NCI-H2196 (cell line): ENCODE measurements around the gene GABRB1.

Source experiments
- DNase-seq: peaks from one replicate; lab custom pipeline; 2025; ENCODE audit not compliant: unreplicated experiment; lab: John Stamatoyannopoulos, UW

GABRB1 gene

DNA sequence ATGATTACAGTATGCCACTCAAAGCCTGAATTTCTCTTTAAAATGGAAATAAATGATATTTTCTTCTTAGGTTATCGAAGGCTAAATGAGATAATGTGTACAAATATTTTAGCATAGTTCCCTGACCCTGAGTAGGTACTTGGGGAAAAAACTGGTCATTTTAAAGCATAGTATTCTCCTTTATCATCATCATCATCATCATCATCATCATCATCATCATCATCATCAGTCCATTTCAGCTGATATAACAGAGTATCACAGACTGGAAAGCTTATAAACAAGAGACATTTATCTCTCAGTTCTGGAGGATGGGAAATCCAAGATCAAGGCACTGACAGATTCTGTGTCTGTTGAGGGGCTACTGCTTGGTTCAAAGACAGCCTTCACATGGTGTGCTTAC is 13.9 kb downstream of the GABRB1 start:
- DNase-seq = no peak

DNA sequence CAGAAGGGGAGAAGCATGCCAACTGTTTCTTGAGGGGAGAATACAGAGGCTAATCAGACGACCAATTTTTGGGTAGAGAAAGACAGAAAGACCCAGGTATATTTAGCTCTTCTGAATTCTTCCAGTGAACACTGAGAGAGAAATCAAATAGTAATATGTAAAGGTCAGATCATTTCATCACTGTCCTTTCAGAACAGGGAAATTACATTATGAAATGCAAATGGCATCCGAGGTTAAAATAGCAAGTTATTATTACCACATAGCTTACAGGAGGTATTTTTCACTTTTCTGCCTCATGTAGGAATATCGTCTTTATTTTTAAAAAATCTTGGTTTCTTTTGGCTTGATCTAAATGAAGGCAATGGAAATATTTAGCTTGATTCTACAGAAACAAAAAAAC is 18.0 kb downstream of the GABRB1 start:
- DNase-seq = no peak

DNA sequence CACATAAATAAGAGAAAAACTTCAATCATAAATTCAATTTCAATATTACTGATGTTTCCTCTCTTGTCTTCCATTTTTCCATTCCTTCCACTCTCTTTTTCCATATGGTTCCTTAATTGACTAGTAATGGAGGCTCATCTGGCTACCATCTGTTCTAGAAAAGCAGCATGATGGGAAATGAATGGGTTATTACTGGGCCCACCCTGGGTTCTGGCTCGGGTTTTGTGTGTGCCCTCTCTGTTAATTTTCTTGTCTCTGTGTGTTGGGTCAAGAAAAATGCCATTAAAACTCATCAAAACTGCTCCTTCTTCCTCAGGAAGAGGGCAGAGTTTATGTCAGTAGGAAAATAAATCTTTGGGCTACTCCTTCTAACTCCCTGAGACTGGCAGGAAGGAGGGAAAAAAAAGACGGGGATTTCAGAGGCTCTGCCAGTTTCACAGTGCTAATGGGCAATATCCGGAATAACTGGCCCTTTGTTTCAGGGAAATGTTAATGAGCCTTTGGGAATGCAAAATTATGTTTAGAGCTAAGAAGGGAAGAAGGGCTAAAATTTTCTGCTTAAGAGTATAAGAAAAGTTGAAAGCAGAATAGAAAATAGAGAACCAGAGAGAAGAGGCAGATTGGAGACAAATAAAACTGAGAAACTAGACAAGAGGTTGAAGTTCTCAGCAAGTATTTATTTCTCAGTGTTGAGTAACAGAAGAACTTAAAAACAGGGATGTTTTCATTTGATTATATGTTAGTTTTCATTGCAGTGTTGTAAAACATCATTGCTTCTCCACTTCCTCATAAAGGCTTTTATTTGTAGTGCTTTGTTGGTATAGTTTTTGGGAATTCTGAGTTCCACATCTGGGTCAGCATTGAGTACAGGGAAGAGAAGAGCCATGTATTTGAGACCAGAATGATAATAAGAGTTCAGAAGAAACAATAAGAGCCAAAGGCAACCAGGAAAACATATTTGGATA is 19.7 kb downstream of the GABRB1 start:
- no peak for DNase-seq

DNA sequence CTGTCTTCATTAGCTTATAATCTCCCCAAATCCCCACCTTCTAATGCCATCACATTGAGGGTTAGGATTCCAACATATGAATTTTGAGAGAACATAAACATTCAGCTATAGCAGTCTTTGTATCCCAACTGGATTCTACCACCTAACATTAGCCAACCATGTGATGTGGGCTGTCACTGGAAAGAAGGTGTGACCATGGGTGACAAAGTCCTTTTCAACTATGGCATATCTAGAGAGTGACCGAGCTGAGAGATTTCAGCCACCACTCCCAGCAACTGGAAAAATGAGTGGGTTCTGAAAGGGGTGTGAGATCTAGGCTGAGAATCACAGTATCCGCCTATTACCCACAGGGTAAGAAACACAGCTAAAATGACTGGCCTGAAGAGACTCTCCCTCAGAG is 22.1 kb downstream of the GABRB1 start:
- DNase-seq = no peak

DNA sequence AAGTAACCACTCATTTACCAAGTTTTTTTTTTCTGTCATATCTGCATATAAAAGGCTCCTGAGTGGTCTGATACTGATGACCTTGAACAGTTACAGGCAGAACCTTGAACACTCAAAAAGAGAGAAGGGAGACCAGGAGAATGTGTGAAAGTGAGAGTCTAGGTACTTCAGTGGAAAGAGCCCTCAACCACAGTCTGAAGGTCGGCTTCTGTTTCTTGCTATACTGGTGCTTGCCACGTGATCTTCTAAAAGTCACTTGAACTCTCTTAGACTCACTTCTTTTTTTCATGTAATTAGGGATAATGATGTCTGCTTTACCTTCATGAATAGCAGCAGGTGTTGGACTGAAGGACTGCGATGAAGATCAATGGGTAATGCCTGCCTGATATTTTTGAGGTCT is 22.8 kb downstream of the GABRB1 start:
- no peak for DNase-seq

DNA sequence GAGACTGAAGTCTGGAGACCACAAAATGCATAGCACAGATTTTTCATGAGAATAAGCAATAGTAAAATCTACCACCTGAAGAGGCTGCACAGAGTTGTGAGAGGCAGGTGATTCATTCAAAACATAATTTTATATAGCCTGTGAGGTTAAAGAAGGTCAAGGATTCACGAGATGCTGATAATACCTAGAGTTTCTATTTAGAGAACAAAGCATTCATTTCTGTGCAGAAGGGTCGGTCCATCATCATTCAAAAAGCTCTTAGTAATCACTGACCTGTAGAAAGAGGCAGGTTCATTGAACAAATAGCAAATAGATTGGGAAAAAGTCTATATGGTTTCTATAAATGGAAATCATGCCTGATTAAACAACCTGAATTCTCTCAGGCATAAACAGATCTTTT is 26.6 kb downstream of the GABRB1 start:
- no peak for DNase-seq

DNA sequence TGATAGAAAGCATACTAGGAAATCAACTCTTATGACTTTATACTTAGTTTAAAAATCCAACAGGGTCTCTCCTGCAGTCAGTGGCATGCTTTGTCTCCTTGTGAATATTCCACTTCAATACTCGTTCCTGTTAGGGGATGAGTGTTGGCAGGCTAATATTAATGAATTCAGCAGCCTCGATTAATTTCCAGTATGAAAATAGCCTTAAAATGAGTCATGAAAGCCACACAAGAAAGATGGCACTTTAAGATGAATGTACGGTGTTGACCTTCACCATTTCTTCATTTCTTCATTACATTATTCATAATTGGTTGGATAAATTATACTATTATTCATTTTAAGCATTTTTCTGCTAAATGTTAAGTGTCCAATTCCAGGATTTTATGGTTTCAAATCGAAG is 29.2 kb downstream of the GABRB1 start:
- DNase-seq = no peak

DNA sequence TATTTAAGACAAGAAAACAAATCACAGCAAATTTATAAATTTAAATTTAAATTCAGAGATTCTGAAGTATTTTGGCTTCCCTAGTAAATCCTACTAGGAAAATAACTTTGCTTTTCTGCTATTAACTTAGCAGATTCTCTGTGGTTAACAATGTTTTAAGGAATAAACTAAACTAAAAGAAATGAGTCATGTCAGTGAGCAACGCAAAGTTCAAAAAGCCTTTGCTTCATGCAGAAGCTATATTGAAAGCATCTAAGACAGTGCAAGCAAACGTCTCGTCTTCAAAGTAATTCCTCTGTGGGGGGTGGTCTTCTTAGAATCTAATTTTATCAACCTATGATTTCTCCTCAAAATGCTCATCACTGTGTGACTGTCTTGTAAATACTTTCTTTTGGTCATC is 30.1 kb downstream of the GABRB1 start:
- DNase-seq = no peak

DNA sequence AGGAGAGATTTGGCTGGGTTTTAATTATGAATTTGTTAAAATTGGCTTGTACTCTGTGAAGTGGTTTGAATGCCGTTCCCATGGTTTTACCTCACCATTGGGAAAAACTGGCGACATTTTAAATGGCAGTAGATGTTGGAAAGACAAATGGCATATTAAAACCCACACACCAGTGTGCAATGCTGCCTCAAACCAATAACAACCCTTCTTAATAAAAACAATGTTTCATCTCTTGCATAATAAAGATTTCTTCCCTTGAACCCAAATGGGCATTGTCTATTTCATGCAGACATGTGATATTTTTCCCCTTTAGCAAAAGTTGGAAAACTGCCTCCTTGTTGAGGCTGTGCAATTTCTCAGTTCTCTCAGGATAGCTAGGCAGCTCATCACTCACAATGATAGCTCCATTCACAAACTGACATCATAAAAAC is 33.7 kb downstream of the GABRB1 start:
- DNase-seq = no peak

DNA sequence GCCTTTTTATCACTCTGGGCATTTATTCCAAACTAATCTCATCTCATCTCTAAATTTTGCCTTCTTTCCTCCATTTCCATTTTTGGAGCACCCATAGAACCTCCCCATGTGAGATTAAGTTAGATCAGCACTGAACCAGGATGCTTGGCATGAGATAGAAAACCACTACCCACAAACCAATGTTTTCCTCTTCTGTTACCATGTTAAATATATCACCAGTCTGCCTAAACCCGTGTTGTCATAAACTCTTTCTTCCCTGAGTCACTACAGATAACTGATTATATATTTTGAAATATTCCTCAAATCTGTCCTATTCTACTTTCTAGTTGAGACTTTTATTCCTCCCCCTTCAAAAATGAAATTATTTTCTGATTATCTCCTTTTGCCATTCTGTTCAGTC is 37.6 kb downstream of the GABRB1 start:
- DNase-seq = no peak

DNA sequence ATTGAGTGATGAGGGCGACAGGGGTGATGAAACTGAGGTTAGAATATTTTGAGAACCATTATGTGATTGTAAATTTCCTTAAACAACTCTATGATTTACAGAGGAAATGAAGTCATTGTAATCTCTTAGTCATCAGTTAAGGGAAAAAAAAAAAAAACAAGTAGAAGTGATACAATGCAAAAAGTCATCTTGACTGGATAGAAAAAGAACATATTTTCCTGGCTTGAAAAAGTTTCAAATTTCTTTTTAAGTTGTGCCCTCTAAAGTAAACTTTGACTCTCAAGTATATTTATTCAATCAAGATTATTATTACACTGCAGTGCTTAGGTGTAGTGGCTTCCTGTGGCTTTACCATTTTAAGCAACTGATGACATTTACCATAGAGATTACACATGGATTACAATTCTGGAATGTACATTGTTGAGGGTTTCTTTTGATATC is 40.6 kb downstream of the GABRB1 start:
- DNase-seq = no peak

DNA sequence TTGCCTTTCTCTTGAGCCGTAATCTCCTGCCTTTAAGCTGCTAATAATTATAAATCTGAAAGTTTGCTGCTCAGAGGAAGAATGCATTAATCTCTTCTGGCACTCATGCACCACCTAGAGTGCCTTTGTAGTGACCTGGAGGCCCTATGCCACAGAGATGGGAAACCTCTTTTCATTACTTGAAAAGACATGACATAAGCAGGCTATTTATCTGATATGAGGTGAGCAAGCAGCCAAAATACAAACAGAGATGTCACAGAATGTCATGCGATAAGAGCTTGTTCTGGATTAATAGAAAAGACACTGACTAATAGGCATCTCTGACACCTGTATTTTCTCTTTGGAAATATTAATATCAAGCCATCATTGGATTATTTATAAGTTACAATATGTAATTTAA is 42.3 kb downstream of the GABRB1 start:
- DNase-seq = no peak

DNA sequence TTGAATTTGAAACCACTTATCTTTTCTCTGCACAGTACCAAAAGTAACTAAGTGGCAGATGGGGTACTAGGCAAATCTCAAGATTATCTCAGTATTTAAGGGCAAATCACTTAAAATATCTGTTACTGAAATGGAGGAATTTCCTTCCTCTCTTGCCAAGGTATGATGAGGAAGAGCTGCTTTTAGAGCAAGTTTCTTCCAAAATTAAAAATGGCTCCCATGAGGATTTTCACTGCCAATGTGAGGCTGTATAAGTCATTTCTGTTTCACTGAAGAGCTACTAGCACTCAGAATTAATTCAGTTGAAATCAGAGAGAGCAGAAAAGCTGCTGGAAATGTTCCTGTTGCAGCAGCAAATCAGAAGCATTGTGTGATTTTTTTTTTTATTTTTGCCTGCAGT is 43.4 kb downstream of the GABRB1 start:
- DNase-seq = no peak

DNA sequence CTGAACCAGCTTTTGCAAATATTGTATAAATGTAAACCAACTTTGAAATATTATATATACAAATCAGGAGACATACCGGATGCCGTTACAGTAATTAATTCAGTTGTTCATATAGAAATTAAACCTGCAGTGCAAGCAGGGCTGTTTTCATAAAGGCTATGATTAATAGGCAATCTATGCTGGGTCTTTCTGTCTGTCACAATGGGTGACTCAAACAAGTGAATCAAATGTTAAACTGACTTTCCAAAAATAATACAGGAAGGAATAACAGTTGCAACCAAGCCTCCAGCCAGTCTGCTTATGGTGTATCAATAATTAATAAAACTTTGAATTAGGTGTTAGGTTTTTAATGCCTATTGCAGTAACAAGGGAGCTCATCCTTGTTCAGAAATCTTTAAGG is 43.9 kb downstream of the GABRB1 start:
- DNase-seq = no peak

DNA sequence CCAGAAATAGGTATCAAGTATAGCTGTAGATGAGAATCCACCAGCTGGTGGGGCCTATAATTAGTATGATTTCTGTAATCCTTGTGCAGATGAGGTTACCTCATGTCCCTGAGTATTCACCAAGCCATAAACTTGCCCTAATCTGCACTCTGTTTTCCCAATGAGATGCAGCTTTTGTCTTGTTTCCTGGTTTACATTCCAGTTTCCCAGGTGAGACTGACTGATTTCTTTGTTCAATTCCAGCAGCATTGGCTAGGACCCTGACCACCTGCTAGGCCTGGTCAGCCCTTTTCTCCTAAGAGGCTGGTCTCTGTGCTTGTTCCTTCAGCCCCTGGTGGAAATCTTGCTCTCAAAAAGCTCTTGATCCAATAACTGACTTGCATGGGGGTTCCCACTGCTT is 44.6 kb downstream of the GABRB1 start:
- no peak for DNase-seq

DNA sequence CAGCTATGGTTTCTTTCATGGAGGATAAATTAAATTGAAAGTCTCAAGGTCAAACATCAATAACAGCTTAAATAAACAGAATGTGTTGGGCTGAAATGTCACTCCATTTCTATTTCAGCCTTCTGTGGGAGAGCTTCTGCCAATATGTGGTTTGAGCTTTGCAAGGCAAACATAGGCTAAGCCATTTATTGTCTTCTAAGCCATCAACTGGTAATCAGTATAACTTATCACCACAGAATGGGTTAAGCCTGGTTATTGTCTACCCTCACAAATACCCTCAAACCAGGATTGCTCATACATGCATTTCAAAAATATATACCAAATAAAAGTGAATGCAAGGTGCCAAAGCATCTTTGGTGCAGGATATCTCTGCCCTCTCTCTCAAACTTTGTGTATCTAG is 52.7 kb downstream of the GABRB1 start:
- DNase-seq = no peak

DNA sequence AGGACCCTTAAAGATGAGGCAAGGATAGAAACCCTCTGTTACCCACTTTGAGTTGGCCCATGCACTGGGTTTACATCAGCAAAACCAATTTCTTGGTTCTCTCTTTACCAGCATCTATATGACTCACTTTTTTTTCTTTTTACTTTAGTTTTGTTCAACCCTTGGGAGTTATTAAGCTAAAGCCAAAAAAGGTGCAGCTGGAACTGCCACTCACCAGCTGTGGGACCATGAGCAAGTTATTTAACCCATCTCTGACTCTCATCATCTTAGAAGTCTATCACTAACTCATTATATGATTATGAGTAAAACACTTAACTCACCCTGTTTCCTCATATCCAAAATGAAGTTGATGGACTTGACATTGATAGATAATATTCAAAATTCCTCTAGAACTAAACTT is 53.4 kb downstream of the GABRB1 start:
- no peak for DNase-seq

DNA sequence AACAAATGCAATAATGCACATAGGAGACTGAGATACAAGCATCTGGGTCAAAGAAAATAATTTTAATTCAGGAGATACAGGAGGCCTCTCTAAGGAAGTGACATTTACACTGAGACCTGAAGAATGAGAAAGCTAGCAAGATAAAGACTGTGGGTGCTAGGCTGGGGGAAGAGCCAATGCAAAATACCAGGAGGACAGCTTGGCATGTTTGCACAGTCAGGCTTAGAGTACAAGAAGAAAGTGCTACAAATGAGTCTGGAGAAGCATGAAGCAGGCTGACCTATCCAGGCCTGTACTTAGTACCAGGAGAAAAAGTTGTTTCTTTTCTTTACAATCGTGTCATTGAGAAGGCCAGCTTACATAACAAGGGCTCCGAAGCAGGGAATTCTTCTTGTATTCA is 56.9 kb downstream of the GABRB1 start:
- DNase-seq = no peak

DNA sequence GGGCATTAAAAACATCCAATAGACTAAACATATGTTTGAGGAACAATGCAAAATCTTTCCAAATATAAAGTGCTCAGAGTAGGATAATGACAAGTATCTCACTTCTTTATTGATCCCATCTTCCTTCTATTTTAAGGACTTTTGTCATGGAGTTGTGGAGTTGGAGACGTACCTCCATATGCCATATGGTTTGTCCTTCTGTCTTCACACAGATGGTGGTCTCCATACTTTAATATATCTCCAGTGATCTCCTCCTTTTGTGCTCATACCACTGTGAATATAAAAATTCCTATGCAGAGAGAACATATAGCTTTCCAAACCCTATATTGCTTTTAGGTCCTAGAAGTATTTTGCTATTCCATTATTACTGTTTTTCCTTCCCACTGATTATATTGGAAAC is 64.5 kb downstream of the GABRB1 start:
- DNase-seq = no peak

DNA sequence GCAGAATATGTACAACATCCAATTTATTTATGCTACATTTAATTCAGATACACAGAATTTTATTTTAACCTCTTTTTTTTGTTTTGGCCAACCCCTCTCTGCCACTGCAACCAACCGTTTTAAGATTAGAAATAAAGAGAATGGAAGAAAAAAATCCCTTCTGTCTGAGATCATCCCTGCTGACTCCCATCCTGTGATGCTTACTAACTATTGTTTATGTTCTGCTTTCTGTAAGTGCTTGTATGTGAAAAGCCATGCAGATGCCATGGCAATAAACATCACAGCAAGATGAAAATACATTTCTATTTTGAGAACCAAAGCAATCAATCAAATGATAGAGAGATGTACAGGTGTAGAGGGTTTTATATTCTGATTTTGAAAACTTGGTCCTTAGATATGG is 70.1 kb downstream of the GABRB1 start:
- no peak for DNase-seq

DNA sequence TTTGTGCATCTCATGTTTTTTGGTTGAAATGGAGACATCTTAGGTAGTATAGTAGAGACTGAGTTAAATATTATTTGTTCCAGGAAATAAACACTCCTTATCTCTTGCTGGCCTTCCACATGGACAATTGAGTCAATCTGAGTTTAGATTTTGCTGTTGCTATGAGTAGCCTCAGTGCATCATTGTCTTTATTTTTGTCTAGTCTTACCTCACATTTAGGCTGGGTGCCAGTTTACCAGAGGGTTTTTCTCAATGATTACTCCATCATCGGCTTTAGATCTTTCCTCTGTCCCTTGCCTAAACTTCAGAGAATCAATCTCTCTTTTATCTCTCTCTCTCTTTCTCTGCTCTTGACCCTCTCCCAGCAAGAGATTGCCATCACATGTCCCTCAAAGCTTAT is 73.6 kb downstream of the GABRB1 start:
- no peak for DNase-seq

DNA sequence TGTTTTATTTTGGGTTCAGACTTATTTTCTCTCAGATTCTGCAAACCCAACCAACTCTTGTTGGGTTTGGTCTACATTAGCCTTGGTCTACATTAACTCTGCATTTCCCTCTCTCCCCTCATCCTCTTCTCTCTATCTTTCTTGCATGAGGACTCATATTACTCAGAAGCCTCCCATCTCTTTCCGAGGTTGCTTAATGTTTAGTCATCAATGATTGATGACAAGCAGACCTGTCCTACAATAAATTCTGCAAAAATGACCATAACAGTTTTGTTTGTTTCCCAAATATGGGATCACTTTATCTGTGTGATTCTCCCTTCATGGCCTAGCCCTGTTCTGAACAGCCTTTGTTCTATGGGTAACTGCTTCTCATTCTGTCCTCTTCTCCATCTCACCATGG is 75.2 kb downstream of the GABRB1 start:
- no peak for DNase-seq

DNA sequence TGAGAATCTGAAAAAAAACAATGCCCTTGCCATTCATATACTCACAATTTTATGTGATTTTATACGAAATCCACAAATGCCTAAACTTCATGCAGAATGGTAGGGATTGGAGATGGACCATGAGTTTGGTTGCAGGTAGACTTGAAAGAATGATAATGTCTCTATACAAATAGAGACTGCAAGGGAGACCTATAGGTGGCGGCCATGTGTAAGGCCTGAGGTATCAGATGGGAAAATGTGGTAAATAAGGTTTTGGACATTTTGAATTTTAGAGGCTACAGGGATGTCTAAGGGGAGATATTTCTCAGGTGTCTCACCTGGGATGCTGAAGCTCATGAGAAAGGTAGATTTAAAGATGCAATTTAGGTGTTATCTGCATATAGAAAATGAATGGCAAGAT is 78.0 kb downstream of the GABRB1 start:
- DNase-seq = no peak
